Frontal cortex (tissue), 4 donors: ENCODE results near the gene PEMT. TPM values are rescaled to one million over a fixed set of nuclear protein-coding genes. Genes with fewer than 3 reads are reported as not detected.

Experiments
- DNase-seq, 2 donors: peaks; one replicate each; pipeline ENCODE4 v3.0.0; 2012; ENCODE audit warnings: low spot score in 2 of 2
- FAIRE-seq: peaks from 2 replicates; lab custom pipeline; 2012; peaks lifted over from hg19 to GRCh38; lab: Jason Lieb, UNC
- total RNA-seq: library from RNA; depleted of rRNA; stranded (reverse); fragments of >200 nt; gene quantifications from one replicate; pipeline ENCODE4 v1.2.3, GENCODE V29; 2014
- donor health status: control.
- donor health status: control.
- donor health status: control.

The PEMT gene
- total RNA-seq, 1 donor from 2014 or later, result 17.1 TPM

DNA sequence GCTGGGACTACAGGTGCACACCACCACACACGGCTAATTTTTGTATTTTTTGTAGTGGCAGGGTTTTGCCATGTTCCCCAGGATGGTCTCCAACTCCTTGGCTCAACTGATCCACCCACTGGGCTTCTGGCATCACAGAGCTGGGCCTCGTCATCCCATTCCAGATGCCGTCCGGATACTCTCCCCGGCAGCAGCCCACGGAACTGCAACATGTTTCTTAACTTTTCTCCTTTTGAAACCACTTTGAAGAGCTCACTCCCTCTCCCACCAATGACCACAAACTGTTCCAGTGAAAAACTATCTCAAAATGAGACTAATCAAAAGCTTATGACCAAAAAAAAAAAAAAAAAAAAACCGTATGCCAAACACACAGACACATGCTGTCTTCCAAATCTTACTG, 17.6 kb downstream of the PEMT start:
- FAIRE-seq (no peak), DNase-seq (no peak)

DNA sequence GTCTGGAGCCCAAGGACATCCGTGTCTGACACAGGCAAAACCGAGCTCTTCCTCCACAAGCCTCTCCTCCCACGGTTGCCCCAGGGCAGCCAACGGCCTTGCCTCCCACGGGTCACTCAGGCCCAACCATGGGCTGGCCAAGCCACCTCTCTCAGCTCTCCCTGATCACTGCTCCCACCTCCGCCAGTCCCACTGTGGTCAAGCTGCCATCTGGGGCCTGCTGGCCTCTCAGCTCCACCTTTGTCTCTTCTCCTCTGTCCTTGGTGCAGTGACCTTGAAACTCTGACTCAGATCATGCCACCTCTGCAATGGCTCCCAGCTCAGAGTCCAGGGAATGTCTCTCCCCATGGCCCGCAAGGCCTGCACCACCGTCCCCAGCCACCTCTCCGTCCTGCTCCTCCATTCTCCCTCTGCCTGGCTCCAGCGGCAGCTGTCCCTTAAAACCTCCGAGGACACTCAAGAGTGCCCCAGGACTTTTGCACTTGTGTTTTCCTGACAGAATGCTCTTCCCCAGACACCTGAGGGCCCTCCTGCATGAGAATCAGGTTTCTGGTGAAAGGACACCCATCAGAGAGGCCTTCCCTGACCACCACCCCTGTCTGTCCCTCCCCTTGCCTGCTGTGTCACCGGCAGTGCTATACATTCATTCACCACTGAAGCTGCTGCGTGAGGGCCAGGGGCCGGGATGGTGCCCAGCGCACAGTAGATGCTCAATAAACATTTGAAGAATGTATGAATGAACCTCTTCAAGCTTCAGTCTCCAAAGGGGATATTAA, 19.3 kb downstream of the PEMT start:
- FAIRE-seq, result no peak
- DNase-seq, result no peak

- no peak for FAIRE-seq
- DNase-seq, result no peak
These were observed 20.5 kb downstream of the PEMT start for GRCh38 chr17:17570798-17571716.

DNA sequence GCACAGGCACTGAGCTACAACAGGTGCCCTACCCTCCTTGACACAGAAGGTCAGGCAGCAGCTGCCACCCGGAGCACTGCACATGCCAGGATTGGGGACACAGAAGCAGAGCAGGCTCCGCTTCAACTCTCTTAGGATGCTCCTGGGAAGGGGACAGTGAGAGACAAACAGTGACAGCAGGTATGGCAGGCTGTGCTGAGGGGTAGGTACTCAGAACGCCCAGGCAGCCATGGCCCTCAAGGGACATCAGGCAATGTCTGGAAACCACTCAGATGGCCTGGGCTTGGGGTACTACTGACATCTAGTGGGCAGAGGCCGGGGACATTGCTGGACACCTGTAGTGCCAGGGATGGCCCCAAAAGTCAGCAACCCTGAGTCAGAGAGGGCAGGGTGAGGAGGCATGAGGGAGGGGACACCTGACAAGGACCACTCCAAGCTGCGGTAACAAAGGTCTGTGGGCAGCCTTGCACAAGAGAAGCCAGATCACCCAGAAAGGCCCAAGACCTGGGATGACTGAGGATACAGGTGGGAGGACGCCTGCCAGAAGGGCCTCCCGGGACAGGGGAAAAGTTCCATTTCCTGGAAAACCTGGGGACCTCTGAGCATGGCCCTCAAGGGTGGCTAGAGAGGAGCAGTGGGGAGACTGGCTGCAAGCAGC, 21.2 kb downstream of the PEMT start:
- peak; percentile 53 to 65 for DNase-seq
- no peak for FAIRE-seq

GRCh38 chr17:17569691-17570090, 21.8 kb downstream of the PEMT start:
- no peak for DNase-seq
- FAIRE-seq, result no peak

GRCh38 chr17:17568772-17569195, 22.7 kb downstream of the PEMT start:
- DNase-seq (peak in 1 of 2 donors; percentile 60), FAIRE-seq (no peak)

GRCh38 chr17:17567631-17568030, 23.9 kb downstream of the PEMT start:
- DNase-seq (peak; percentile 48 to 56), FAIRE-seq (no peak)

GRCh38 chr17:17566896-17567513, 24.5 kb downstream of the PEMT start:
- no peak for FAIRE-seq
- no peak for DNase-seq

DNA sequence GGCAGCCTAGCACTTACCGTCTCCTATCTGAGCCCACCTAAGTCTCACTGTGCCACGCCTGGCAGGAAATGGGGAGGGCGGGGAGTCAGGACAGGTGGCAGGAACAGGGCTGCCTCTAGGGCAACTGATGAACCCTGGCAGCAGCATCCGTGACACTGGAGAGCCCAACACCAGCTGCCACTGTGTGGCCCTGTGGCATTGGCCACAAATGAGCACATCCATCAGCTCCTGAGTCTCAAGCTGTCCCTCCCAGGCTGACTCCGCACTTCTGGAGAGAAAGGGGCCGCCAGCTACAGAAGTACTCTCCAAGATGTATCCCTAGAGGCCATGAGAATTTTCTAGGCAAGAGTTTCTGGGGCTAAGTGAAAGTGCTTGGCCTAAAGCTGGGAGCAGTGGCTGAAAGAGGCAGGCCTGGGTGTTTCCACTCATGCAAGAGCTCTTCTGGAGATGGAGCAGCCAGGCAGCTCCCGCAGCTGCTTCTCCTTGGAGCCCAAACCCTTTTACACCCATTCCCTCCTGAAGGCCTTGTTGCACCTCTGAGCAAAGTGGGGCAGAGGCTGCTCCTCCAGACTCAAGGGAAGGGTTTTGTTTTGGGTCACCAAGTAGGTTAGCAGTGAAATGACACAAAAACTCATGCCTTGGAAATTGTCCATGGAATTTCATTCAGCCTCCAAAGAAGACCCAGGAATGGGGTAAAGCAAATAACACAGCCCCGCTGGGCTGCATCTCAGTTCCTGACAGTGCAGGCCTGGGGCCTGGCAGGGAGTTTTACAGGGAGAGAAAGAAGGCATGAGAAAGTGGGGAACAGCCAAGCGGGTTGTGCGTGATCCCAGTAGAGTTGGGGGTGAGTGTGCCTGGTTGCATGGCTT, 25.8 kb downstream of the PEMT start:
- no peak for FAIRE-seq
- DNase-seq, result no peak

- DNase-seq (no peak), FAIRE-seq (no peak)
These were observed 26.6 kb downstream of the PEMT start for GRCh38 chr17:17564896-17565295.

DNA sequence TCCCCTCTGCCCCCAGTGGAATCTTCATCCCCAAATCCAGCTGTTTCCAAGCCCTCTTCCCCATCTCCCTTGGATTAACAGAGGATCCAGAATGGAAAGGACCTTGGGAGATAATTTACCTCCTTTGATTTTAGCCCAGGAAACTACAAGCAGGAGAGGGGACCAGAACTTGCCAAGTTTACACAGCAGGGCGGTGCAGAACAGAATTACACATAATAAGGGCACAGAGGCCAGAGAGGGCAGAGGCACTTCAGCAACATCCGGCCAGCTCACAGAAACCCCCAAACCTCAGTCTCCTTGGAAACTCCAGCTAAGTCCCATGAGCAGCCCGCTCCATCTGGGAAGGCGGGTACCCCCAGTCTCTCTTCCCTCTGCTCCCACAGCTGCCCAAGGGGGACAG, 27.2 kb downstream of the PEMT start:
- no peak for FAIRE-seq
- no peak for DNase-seq

GRCh38 chr17:17563530-17563929, 28.0 kb downstream of the PEMT start:
- FAIRE-seq, result no peak
- DNase-seq, result no peak

- no peak for FAIRE-seq
- no peak for DNase-seq
These were observed 29.4 kb downstream of the PEMT start for GRCh38 chr17:17562146-17562511.

DNA sequence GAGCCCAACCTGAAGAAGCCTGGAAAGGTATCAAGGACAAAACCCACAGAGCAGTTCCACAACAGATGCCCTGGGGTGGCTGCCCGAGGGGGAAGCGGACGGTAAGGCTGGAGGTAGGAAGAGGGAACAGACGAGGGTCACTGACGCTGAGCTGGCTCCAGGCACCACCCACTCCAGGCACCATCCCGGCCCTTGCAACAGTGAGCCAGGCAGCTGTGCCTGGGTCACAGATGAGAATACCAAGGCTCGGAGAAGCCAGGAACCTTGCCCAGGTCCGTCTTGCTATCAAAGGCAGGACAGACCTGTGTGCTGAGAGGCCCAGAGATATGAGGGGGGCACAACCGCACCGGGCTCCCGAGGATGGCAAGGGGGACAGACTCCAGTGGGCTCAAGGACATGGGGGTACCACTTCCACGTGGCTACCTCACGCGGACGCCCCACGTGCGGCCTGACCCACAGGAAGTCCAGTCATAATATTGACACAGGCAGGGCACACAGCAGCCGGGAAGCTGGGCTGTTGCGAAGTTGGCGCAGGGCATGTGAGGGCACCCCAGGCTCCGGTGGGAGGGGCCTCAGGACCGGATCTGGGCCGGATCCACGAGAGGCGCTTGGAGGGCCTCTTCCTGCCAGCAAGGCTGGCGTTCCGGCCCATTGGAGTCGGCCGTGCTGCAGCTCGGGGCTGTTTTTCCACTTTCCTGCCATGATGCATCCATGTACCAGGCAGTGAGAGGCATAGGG, 29.9 kb downstream of the PEMT start:
- FAIRE-seq, result no peak

GRCh38 chr17:17560975-17561374, 30.5 kb downstream of the PEMT start:
- FAIRE-seq, result no peak

More for the DNA sequence above, 29.9 kb downstream of the PEMT start:
- DNase-seq, result peak in 1 of 2 donors; percentile 41

DNA sequence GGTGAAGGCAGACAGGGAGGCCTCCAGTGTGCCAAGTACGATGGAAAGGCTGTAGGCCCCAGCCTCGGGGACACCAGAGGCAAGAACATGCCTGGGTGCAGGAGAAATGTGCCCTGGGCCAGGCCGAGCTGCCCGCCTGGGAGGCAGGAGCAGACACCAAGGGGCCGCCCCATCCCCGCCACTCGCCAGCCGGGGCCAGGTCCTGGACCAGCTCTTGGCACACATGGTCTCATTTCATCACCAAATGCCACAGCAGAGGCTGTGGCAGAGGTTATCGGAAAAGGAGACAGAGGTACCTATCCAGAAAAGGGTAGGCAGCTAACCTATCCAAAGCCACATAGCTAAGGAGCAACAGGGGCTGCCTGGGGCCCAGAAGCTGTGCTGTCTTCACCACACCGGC, 31.3 kb downstream of the PEMT start:
- DNase-seq (no peak), FAIRE-seq (no peak)

More at GRCh38 chr17:17560975-17561374, 30.5 kb downstream of the PEMT start:
- no peak for DNase-seq

GRCh38 chr17:17559164-17559563, 32.3 kb downstream of the PEMT start:
- FAIRE-seq (no peak), DNase-seq (no peak)

- FAIRE-seq (no peak), DNase-seq (no peak)
These were observed 33.1 kb downstream of the PEMT start for GRCh38 chr17:17558431-17558830.
